IPS-11a (cell line): ENCODE data around the gene ARMC2.
"Not testable (repeated sequence)": the region's sequence is repeated elsewhere in the genome, so short reads cannot be mapped to it uniquely, and the experiment has no call there.

Experiments
- H3K4me3 ChIP-seq: one replicate; pipeline ENCODE4 v1.5.1; 2013; ENCODE audit warnings: low read depth, low read length, control low read depth

Gene ARMC2

DNA sequence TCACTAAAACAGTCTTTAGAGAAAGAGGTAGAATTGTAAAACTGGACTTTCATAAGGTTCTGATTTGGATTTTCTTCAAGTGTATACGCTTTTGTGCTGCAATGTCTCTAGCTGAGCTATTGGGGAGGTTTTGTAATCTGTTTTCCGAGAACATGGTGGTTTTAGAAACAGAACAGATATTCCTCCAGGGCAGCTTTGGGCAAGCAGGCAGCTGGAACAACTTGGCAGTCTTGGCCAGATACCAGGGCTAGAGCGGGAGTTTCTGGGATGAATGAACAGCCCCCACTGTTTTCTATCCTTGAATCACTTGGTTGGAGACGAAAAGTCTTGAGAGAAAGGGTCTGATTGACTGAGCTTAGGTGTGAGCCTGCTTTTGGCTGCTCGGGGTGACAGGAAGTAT is 17.1 kb upstream of the ARMC2 start:
- no peak overlapping the region for H3K4me3 ChIP-seq

DNA sequence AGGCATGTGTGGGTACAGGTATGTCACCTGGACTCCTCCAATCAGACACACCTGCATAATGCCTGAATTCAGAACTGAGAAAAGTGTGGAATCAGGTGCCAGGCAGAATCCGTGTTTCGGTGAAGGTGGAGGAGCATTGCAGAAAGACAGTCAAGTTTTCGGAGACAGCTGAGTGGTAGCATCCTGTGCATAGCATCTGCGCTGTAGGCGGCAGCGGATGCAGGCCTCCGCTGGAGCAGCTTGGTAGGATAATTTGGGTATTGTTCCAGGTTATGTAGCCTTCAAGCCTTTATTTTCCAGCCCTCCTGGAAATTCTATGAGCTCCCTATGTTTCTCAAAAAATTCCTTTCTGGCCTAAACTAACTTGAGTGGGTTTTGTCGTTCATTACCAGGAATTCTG is 15.5 kb upstream of the ARMC2 start:
- H3K4me3 ChIP-seq: no peak overlapping the region

DNA sequence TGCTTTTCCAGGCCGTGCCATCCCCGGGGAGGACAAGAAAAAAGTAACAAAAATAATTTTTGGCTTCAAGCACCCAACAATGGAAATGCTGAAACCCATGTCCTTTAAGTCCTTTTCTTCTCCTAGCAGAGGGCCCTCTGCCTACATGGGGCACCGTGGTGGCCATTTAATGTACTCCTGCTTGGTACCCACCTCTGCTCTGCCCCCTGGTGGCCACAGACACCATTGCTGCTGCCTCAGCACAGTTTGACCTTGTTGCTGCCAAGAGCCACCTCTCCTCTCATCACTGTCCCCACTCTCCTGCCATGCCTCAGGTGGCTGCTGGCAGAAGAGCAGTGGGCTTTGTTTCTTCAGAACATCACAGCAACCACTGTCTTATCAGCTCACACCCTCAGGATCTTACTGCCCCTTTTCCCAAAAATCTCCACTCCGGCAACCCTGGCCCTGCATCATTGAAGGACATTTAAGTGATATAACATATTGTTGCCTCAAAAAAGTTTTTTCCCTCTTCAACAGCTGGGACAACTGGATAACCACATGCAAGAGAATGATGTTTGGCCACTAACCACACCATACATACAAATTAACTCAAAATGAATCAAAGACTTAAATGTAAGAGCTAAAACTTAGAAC is 12.9 kb upstream of the ARMC2 start:
- H3K4me3 ChIP-seq: no peak overlapping the region

DNA sequence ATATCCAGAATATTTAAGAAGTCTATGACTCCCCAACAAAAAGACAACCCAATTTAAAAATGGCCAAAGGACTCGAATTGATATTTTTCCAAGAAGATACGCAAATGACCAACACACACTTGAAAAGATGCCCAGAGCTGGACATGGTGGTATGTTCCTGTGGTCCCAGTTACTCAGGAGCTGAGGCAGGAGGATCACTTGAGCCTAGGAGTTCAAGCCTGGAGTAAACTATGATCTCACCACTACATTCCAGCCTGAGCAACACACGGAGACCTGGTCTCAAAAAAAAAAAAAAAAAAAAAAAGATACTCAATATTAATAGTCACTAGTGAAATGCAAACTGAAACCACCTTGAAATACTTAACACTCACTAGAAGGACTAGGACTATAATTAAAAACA is 12.2 kb upstream of the ARMC2 start:
- H3K4me3 ChIP-seq: no peak overlapping the region

DNA sequence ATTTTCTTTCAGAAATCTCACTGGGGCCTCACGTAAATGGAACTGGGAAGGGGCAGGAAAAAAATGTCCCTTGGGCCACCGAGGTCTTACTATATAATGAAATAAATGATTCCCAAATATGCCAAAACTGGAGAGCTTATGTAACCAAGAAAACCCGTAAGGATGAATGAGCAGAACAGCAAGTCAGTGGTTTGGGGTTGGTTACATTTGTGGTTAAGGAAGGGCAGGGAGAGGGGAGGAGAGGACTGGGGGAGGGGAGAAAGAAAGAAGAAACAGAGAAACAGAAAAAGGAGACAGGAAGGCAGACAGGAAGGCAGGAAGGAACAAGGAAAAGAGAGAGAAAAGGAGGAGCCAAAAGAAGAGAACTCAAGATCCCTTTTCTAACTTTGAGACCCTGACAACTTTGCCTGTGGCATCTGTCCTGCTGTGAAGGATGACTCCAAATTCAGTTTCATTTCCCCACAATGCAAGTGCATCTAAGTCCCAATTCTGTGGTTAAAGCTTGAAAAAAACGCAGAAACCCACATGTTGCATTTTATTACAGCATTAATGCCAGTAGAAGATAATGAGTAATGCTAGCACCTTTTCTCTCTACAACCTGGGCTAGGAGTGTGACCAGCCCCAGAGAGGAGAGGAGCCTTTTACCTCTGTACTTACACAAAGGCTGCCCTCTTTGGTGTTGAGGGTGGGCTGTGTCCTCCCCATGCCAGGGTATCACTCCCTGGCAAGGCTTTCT is 10.8 kb upstream of the ARMC2 start:
- no peak overlapping the region for H3K4me3 ChIP-seq

DNA sequence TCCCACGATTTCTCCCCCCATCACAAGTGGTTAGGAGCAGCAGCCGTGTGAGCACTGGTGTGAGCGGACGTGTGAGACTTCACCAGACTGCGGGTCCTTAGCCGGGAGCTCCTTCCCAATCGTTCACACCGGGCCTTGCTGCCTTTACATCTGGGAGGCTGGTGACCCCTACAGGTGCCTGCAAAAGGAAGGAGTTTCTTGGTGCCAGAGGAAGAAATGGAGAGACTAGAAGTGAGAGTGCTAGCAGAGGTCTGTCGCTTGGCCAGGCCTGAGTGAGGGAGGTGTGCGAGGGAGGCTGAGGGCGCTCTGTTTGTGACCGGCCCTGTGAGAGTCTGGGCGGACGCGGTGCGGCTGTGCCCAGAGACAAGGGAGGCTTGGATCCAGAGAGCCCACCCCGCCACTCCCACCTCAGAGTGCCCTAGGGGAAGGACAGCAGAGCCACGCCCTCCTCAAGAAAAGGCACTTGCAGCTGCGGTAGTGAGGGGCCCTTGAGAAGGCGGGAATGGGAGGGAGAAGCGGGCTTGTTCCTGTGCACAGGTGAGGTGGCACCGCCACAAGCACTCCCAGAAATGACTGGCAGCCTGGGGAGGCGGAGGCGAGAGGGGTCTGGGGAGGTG is 10.0 kb upstream of the ARMC2 start:
- peak overlapping the region; percentile 13 for H3K4me3 ChIP-seq

DNA sequence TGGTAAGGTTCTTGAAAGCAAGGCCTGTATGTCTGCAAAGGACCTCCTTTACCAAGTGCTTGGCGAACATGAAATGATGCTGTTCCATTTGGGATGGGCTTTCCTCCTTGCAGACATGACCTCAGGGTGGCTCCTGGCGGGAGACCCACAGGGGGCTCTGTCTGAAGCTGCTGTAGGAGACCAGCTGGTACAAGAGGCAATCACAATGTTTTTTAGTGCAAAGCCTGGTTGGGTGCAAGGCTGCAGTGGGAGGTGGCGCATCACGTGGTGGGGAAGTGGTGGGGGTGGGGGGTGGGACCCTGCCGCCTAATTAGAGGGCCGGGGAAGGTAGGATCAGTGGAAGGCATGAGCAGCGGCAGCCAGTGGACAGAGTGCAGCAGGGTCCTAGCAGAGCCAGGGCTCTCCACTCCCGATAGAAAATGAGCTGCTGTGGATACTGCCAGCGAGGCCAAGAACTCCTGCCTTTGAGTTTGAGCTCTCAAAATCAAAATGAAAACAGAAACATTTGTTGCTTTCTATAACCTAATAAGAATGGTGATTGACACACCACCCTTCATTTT is 9.1 kb upstream of the ARMC2 start:
- H3K4me3 ChIP-seq: no peak overlapping the region

DNA sequence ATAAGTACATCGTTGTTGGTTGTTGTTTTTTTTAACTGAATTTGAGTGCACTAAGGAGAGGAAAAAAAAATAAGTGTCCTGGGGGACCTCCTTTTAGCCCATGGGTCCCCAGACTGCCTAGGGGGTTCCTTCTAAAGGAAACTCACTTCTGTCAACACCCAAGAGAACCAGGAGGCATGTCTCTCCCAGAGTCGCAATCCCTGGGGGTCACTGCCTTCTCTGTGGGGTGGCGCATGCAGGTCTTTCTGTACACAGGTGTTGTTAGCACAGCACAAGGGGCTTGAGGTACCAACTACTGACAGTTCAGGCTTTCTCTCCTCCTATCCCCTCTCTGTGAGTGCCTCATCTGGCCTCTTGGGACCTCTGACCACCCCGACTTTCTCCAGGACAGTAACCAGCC is 7.3 kb upstream of the ARMC2 start:
- no peak overlapping the region for H3K4me3 ChIP-seq

DNA sequence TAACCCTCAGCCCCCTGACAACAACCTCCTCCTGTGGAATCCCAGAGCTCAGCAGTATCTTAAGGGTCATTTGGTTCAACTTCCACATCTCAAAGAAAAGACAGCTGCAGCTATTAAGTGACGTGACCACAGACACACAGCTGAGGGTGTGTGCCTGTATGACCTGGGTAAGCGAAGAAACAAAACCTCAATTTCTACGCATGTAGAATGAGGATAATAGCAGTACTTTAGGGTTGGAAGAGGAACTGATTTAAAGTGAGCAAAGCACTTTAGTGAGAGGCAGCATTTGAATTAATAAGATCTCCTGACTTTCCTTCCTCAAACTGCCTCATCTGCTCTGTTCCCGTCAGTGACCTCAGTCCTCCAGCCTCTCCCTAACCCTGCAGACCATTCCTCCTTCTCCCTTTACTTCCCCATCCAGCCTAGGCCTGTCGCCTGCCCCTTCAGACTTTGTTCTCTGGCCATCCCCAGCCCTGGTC is 6.8 kb upstream of the ARMC2 start:
- no peak overlapping the region for H3K4me3 ChIP-seq

DNA sequence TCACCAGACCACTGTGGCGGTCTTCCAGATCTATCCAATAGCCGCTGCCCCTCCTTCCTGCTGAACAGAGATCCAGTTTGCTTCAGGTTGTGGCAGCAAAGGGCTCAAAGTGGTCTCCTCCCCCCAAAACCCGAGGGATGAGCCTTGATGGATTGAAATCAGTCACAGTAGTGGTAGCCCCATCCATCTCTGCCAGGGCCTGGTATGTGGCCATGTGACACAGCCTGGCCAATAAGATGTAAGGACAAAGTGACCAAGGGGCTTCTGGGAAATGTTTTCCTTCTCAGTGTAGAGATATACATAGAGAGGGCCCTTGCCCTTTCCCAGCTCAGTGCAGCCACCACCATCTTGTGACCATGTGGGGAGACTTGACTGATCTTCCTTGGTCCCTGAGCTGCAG is 4.1 kb upstream of the ARMC2 start:
- no peak overlapping the region for H3K4me3 ChIP-seq

DNA sequence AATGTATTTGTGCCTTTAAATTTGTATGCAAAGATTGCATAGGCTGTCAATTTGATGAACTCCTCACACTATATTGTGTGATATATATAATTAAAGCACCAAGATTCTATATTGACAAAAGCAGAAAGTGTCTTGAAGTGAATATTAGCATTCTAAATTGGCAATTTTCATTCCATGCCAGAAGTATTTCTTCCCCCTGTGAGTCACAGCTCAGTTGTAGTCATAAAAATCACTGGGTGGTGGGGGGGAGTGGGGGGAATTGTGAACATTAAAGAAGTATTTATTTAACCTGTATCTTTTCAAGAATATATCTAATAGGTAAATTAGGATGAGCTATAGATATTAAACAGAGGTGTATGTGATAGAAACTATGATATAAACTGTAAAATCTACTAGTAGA is 3.1 kb upstream of the ARMC2 start:
- no peak overlapping the region for H3K4me3 ChIP-seq

DNA sequence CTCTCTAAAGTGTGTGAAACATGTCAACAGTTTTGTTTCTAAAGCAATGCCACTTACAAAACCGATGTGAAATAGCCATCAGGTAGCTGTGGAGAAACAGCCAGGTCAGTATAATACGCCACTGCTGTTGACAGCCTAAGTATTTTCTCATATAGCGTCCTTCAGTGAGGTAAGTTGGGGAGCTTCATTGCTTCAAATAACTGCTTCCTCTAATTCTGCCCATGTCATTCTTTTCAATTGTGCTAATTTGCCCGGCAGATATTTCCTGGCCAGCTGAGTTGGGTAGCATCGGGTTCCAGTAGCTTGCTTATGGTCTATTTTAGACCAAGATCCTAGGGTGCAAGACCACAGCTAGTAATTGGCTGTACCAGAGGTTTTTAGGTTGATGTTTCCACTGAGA is 2.1 kb upstream of the ARMC2 start:
- no peak overlapping the region for H3K4me3 ChIP-seq

DNA sequence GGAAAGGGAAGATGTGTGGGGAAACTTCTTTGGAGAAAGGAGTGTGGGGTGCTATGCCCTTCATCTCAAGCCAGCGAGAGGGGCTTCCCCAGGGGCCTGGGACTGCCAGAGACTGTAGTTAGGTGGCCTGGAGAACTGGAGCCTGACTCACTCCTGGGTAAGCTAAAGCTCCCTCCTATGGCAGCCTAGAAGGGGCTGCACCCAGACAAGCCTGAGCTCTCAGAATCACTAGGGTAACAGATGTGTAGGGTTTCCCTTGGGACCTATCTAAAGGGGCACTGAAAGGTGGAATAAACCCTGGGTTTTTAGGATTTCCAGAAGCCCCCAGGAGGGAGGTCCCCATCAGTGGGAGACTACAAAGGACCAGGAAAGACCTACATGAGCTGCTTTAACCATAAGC is 1.6 kb upstream of the ARMC2 start:
- no peak overlapping the region for H3K4me3 ChIP-seq

DNA sequence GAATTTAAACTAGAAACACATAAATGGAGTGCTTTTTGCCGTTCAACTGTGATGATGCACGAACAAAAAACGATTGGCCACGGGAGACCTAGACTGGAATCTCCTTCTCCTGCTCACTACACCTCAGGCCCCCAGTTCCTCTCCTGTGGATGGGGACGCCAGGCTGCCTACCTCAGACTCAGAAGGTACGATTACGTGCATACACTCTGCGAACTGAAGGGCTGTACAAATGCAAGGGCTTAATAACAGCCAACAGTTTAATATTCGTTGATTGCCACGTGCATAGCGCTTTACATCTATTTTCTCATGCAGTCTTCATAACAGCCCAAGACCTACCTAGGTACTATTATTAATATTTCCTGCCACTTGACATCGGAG is 495 bp upstream of the ARMC2 start:
- H3K4me3 ChIP-seq: peak overlapping the region; percentile 81

DNA sequence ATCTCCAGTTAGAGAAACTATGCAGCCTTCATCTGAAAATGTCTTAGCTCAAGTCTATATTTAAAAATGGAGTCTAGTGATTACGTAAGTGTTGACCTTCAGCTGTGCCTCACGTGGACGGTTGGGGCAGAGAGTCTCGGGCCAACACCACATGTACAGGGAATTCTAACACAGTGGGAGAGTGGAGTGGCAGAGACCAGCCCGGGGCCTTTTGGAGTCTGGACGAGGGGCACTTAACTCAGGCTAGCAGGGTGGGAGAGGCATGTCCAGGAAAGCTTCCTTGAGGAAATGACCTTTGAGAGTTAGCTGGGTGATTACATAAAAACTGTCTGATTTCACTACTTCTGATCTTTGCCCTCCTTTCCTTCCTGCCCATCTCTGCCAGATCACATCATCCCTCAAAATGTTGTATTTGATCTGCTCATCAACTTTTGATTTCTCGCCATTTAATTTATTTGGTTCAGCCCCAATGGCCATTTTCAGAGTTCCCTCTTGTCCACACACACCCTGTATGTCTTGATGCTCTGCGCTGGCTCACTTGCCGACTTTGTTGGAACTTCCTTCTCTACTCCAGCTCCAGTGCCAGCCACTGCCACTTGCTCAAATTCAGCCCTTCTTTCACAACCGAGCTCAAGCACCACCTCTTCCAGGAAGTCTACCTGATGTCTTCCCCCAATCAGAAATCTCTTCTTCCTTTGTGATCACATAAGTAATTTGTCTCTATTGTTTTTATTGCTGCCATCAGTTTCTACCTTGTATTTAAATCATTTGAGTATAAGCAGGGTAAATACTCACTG is 2.6 kb downstream of the ARMC2 start:
- no peak overlapping the region for H3K4me3 ChIP-seq

DNA sequence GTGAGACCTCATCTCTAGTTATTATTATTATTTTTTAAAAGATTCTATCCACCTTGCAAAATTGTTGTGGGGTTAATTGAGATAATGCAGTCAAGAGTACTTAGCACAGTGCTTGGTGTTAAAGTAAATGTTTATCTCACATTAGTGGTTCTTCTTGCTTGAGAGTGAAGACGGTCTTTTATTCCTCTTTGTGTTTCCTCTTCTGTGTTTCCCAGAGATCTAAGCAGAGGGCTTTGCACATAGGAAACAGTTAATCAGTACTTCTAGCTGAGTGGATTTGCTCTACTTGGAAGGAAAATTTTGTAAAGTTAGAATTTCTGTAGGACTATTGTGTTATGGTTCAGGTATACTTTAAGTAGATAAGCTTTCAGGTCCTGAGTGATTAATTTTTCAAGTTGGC is 3.5 kb downstream of the ARMC2 start:
- H3K4me3 ChIP-seq: no peak overlapping the region

DNA sequence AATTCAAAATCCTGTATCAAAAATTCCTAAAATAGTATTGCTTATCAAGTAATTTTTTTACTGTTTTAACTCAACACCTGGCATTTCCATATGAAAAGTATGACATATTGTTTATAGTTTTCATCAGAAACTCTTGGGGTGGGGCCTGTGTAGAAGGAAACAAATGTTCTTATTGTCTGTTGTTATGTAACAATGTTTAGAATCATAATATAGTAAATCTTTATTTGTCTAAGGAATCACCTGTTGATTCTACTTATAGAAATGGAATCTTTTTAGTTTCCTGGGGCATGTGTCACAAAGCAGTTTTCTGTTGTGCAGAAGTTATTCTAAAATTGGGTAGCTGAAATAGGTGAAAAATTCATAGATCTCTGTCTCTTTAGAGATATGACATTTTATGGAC is 4.9 kb downstream of the ARMC2 start:
- no peak overlapping the region for H3K4me3 ChIP-seq

DNA sequence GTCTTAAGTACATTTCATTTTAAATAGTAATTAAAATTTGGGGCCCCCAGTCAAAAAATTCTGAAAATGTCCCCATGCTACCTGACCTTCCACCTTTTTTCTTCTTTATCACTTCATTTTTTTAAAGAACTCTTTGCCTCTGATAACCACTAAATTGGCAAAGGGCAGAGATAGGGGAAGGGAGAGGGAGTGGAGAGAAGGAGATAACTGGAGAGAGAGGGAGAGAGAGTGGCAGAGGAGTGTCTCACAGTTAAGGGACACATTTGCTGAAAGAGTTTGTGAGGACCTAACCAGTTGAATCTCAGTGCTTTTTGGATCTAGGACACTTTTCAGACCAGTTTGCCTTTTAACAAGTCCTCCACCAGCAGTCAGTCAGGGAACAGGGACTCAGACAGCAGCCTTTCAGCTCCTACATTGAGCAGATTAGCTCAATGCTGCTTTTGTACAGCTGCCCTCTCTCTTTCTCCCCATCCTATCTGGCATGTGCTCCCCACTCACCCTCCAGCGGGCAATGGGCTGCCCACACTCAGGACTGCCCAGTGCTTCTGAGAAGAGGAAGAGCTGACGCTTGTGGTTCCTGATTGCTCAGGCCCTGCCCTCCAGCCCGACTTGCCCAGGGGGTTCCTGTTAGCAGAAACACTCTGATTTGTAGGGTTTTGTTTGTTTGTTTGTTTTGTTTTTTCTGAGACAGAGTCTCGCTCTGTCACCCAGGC is 14.4 kb downstream of the ARMC2 start:
- H3K4me3 ChIP-seq: no peak overlapping the region

DNA sequence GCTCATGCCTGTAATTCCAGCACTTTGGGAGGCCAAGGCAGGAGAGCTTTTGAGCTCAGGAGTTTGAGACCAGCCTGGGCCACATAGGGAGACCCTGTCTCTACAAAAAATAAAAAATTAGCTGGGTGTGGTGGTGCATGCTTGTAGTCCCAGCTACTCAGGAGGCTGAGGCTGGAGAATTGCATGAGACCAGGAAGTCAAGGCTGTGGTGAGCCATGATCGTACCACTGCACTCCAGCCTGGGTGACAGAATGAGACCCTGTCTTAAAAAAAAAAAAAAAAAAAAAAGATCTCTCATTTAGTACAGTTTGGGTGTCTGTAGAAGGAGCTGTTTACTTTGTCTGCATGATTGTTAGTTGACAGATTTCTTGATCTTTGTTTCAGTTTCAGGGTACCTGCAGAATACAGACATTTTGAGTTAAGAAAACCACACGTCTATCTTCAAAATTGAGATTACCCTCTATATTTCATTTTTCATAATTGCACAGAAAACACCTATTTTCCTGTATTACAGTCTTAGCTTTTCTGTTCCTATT is 17.6 kb downstream of the ARMC2 start:
- H3K4me3 ChIP-seq: not testable (repeated sequence)

DNA sequence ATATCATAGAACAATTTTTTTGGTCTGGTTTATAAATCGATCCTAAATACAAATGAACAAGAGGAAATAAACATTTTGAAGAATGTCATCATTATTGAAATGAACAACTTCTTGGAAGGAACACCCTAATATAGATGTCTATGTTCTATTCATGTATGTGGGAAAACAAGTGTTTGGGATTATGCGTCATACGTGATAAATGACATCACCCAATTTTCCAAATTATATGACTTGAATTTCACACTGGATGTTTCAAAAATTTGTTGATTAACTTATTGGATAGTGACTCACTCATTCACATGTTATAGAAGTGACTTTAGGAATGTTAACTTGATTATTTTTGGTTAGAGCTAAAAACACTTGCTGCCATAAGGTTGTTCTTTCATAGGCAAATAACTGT is 18.6 kb downstream of the ARMC2 start:
- no peak overlapping the region for H3K4me3 ChIP-seq
